ENCODE measurements around the gene DNAH17.

DNAH17 gene

GRCh38 chr17:78605886-78606285 is 28.7 kb upstream of the DNAH17 start:
- no peak for DNase-seq

GRCh38 chr17:78605429-78605828 is 28.2 kb upstream of the DNAH17 start:
- no peak for DNase-seq

- DNase-seq: no peak
Observed at GRCh38 chr17:78602246-78602645, 25.1 kb upstream of the DNAH17 start.

GRCh38 chr17:78601577-78602190 is 24.5 kb upstream of the DNAH17 start:
- no peak for DNase-seq

- no peak for DNase-seq
Observed at GRCh38 chr17:78600181-78600721, 23.1 kb upstream of the DNAH17 start.

- DNase-seq: no peak
Observed at GRCh38 chr17:78599419-78599818, 22.2 kb upstream of the DNAH17 start.

GRCh38 chr17:78598013-78598471 is 20.8 kb upstream of the DNAH17 start:
- no peak for DNase-seq

GRCh38 chr17:78596871-78597764 is 19.9 kb upstream of the DNAH17 start:
- DNase-seq: no peak

- DNase-seq: no peak
Observed at GRCh38 chr17:78595135-78595810, 18.1 kb upstream of the DNAH17 start.

- no peak for DNase-seq
Observed at GRCh38 chr17:78592991-78593329, 15.8 kb upstream of the DNAH17 start.

GRCh38 chr17:78591263-78591671 is 14.1 kb upstream of the DNAH17 start:
- no peak for DNase-seq

GRCh38 chr17:78589885-78590284 is 12.7 kb upstream of the DNAH17 start:
- DNase-seq: no peak

GRCh38 chr17:78589031-78589675 is 12.0 kb upstream of the DNAH17 start:
- no peak for DNase-seq

GRCh38 chr17:78588258-78589030 is 11.2 kb upstream of the DNAH17 start:
- DNase-seq: no peak

- DNase-seq: no peak
Observed at GRCh38 chr17:78585006-78585630, 7.9 kb upstream of the DNAH17 start.

GRCh38 chr17:78583091-78583490 is 5.9 kb upstream of the DNAH17 start:
- DNase-seq: no peak

- no peak for DNase-seq
Observed at GRCh38 chr17:78581304-78581703, 4.1 kb upstream of the DNAH17 start.

GRCh38 chr17:78580277-78580804 is 3.1 kb upstream of the DNAH17 start:
- no peak for DNase-seq

- DNase-seq: no peak
Observed at GRCh38 chr17:78576389-78577112, 645 bp downstream of the DNAH17 start.

- no peak for DNase-seq
Observed at GRCh38 chr17:78575899-78576298, 1.3 kb downstream of the DNAH17 start.

- DNase-seq: no peak
Observed at GRCh38 chr17:78575340-78575739, 1.9 kb downstream of the DNAH17 start.
